A673 (cell line): Measurements from ENCODE around the gene PTTG1IP. TPM values are rescaled to one million over a fixed set of nuclear protein-coding genes. Genes with fewer than 3 reads are reported as not detected.

ENCODE experiments used
- BruUV-seq: library from RNA; stranded (reverse); fragments of 400-500 nt; replicated peaks from 2 replicates; lab custom pipeline; 2021; lab: Mats Ljungman, UMichigan
- CTCF ChIA-PET: fragments of 300-600 bp; sonication (Branson Sonifier 250); formaldehyde crosslinking; loops from one replicate; lab custom pipeline; 2022; ENCODE audit warnings: antibody characterized with exemption; lab: Charles Lee
- POLR2A ChIA-PET: fragments of 300-600 bp; sonication (Branson Sonifier 250); formaldehyde crosslinking; loops from one replicate; lab custom pipeline; 2022; ENCODE audit warnings: antibody characterized with exemption; ENCODE audit not compliant: low non-redundant PET; lab: Charles Lee
- DNase-seq: peaks from one replicate; pipeline ENCODE4 v3.0.0-alpha.2; 2015; ENCODE audit warnings: low spot score
- H3K27ac ChIP-seq: fragments of 200-600 bp; sonication (generic); 2 replicates; pipeline ENCODE4 v1.5.1; 2016; ENCODE audit warnings: mixed run types, low read depth, mild to moderate bottlenecking, mixed read lengths, antibody characterized with exemption, low read length; ENCODE audit not compliant: poor library complexity, severe bottlenecking
- H3K27me3 ChIP-seq: fragments of 200-600 bp; sonication (generic); replicated peaks from 2 replicates; pipeline ENCODE4 v1.6.1; 2017; ENCODE audit warnings: mixed run types, low read depth, mild to moderate bottlenecking, mixed read lengths, antibody characterized with exemption, low read length; ENCODE audit not compliant: insufficient read depth, poor library complexity
- H3K36me3 ChIP-seq: fragments of 200-600 bp; sonication (generic); 2 replicates; pipeline ENCODE4 v1.6.1; 2016; ENCODE audit warnings: mixed run types, mild to moderate bottlenecking, mixed read lengths, antibody characterized with exemption, low read length; ENCODE audit not compliant: insufficient read depth, poor library complexity, severe bottlenecking
- H3K4me1 ChIP-seq: fragments of 200-600 bp; sonication (generic); 2 replicates; pipeline ENCODE4 v1.6.1; 2017; ENCODE audit warnings: mixed run types, mild to moderate bottlenecking, mixed read lengths, antibody characterized with exemption, low read length; ENCODE audit not compliant: insufficient read depth, poor library complexity, severe bottlenecking
- H3K4me3 ChIP-seq: fragments of 200-600 bp; sonication (generic); 2 replicates; pipeline ENCODE4 v1.5.1; 2016; ENCODE audit warnings: low read depth, mixed run types, mild to moderate bottlenecking, mixed read lengths, low read length; ENCODE audit not compliant: poor library complexity, severe bottlenecking
- H3K9me3 ChIP-seq: fragments of 200-600 bp; sonication (generic); 2 replicates; pipeline ENCODE4 v1.6.1; 2016; ENCODE audit warnings: mixed run types, low read depth, mild to moderate bottlenecking, mixed read lengths, antibody characterized with exemption, low read length; ENCODE audit not compliant: poor library complexity, severe bottlenecking
- EZH2 ChIP-seq: fragments of 200-600 bp; sonication (generic); IDR thresholded peaks from 2 replicates; pipeline ENCODE4 v1.6.1; 2017; ENCODE audit warnings: borderline replicate concordance, low read depth, mild to moderate bottlenecking, mixed read lengths, antibody characterized with exemption, low read length; ENCODE audit not compliant: poor library complexity, severe bottlenecking
- intact Hi-C: fragments of 100-400 bp; cut with micrococcal nuclease; formaldehyde crosslinking; loops from one replicate; pipeline ENCODE4 v1.10.0; 2022; ENCODE audit not compliant: unreplicated experiment
- total RNA-seq: library from RNA; stranded (reverse); gene quantifications from 2 replicates; pipeline ENCODE4 v1.2.3, GENCODE V29; 2021
- TF ChIP-seq, protein P1 (sequence below): fragments of 300-800, 200-600 bp; sonication (generic); conservative IDR thresholded peaks from 2 replicates; pipeline ENCODE4 v1.5.1; 2017; ENCODE audit warnings: low read depth, mild to moderate bottlenecking, antibody characterized with exemption, low read length, moderate library complexity, mixed read lengths

Gene PTTG1IP
- total RNA-seq, 1 experiment from 2014 or later = 216 TPM

- CTCF ChIA-PET = no interaction called here
- no peak overlapping the region for H3K4me3 ChIP-seq
- intact Hi-C loops = no loop called here
- BruUV-seq = no TSS peak
- no peak for DNase-seq
- H3K9me3 ChIP-seq = peaks cover 15% of the 10 kb centered on the region
- no peaks in the 10 kb centered on the region for H3K36me3 ChIP-seq
- POLR2A ChIA-PET = no interaction called here
- no peaks in the 10 kb centered on the region for H3K4me1 ChIP-seq
- no peak overlapping the region for H3K27ac ChIP-seq
- H3K27me3 ChIP-seq = no peaks in the 10 kb centered on the region
- TF ChIP-seq, protein P1, sequence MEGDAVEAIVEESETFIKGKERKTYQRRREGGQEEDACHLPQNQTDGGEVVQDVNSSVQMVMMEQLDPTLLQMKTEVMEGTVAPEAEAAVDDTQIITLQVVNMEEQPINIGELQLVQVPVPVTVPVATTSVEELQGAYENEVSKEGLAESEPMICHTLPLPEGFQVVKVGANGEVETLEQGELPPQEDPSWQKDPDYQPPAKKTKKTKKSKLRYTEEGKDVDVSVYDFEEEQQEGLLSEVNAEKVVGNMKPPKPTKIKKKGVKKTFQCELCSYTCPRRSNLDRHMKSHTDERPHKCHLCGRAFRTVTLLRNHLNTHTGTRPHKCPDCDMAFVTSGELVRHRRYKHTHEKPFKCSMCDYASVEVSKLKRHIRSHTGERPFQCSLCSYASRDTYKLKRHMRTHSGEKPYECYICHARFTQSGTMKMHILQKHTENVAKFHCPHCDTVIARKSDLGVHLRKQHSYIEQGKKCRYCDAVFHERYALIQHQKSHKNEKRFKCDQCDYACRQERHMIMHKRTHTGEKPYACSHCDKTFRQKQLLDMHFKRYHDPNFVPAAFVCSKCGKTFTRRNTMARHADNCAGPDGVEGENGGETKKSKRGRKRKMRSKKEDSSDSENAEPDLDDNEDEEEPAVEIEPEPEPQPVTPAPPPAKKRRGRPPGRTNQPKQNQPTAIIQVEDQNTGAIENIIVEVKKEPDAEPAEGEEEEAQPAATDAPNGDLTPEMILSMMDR = no peak
- no peak for TF ChIP-seq EZH2
These were observed 43.9 kb downstream of the PTTG1IP start for GRCh38 chr21:44829507-44830092.

GRCh38 chr21:44828362-44829056 is 45.0 kb downstream of the PTTG1IP start:
- Histone ChIP-seq H3K36me3 (no peaks in the 10 kb centered on the region), H3K27me3 (no peaks in the 10 kb centered on the region), H3K9me3 (peaks cover 15% of the 10 kb centered on the region), H3K4me1 (no peaks in the 10 kb centered on the region), H3K4me3 (no peak overlapping the region), H3K27ac (no peak overlapping the region)
- ChIA-PET CTCF (no interaction called here), POLR2A (no interaction called here)
- DNase-seq = no peak
- intact Hi-C loops = no loop called here
- no peak for TF ChIP-seq EZH2
- TF ChIP-seq, protein P1 = no peak
- BruUV-seq = no TSS peak

DNA sequence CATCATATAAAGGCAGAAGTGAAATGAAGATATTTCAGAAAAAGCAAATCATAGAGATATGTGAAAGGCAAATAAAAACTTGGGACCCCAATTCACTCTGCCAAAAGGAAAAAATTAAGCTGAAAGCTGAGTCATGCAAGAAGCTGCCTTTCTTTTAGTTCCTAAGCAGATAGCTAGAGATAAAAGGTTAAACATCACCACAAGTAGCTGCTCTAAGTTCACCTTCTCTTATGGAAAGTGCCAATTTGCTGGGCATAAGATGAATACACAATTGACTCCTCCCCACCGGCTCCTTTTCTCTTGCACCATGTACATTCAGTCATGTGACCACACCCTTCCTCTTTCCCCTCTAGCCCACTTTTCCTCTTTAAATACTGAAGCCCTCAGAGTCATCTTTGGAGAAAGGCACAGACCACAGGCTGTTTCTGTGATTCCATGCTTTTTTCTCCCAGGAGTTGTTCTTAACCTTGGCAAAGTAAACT is 50.3 kb downstream of the PTTG1IP start:
- CTCF ChIA-PET = no interaction called here
- intact Hi-C loops = no loop called here
- POLR2A ChIA-PET = no interaction called here

More for the DNA sequence above, 50.3 kb downstream of the PTTG1IP start:
- TF ChIP-seq, protein P1 = no peak
- no peak for TF ChIP-seq EZH2
- Histone ChIP-seq H3K4me3 (no peak overlapping the region), H3K27ac (no peak overlapping the region), H3K9me3 (peaks cover 32% of the 10 kb centered on the region), H3K4me1 (no peaks in the 10 kb centered on the region), H3K27me3 (no peaks in the 10 kb centered on the region), H3K36me3 (no peaks in the 10 kb centered on the region)
- DNase-seq = no peak
- BruUV-seq = no TSS peak
